Esophagus muscularis mucosa (tissue), 4 donors: ENCODE results near the gene SEC14L2. TPM values are rescaled to one million over a fixed set of nuclear protein-coding genes. Genes with fewer than 3 reads are reported as not detected.

Experiments
- DNase-seq: peaks from one replicate; pipeline ENCODE4 v3.0.0-alpha.2; 2017; ENCODE audit errors: extremely low spot score
- H3K27ac ChIP-seq, 4 donors: fragments of 200-600 bp; sonication (generic); replicated peaks in 1 of 4; 1 replicate in 3 of 4; 2 replicates in 1 of 4; pipeline ENCODE4 v1.5.1; 2016 to 2019; ENCODE audit warnings: mild to moderate bottlenecking in 1 of 4
- H3K27me3 ChIP-seq, 4 donors: fragments of 200-600 bp; sonication (generic); one replicate each; pipeline versions ENCODE4 v1.5.1 to v1.6.0; 2016 to 2019
- H3K36me3 ChIP-seq, 4 donors: fragments of 200-600 bp; sonication (generic); one replicate each; pipeline ENCODE4 v1.5.1; 2016 to 2019
- H3K4me1 ChIP-seq, 4 donors: fragments of 200-600 bp; sonication (generic); one replicate each; pipeline ENCODE4 v1.5.1; 2016 to 2019
- H3K4me3 ChIP-seq, 4 donors: fragments of 200-600 bp; sonication (generic); 1 replicate in 2 of 4; 2 replicates in 2 of 4; pipeline ENCODE4 v1.5.1; 2016 to 2019; ENCODE audit warnings: mild to moderate bottlenecking in 4 of 4, moderate library complexity in 1 of 4
- H3K9me3 ChIP-seq, 4 donors: fragments of 200-600 bp; sonication (generic); 1 replicate in 3 of 4; 2 replicates in 1 of 4; pipeline ENCODE4 v1.5.1; 2016 to 2019
- EP300 ChIP-seq: sonication (generic); formaldehyde crosslinking; IDR thresholded peaks from one replicate; pipeline ENCODE4 v1.6.1; 2017; ENCODE audit warnings: antibody characterized with exemption
- POLR2A ChIP-seq: fragments of 450-650 bp; IDR thresholded peaks from one replicate; pipeline ENCODE4 v1.6.1; 2017; ENCODE audit warnings: antibody characterized with exemption, moderate library complexity, mild to moderate bottlenecking, low read depth
- POLR2AphosphoS5 ChIP-seq, 2 donors: sonication (generic); formaldehyde crosslinking; IDR thresholded peaks; one replicate each; pipeline ENCODE4 v1.6.1; 2017; ENCODE audit warnings: antibody characterized with exemption in 2 of 2
- WGBS: methylation state at CpG from one replicate; pipeline ENCODE4 v1.1.5; 2018; 5-methylcytosine and 5-hydroxymethylcytosine counted together
- intact Hi-C: fragments of 100-400 bp; cut with DNase I; formaldehyde crosslinking; loops from one replicate; pipeline ENCODE4 v1.15.1; 2023
- total RNA-seq, 4 donors: library from RNA; depleted of rRNA; stranded (reverse); fragments of >200 nt; gene quantifications; one replicate each; pipeline versions ENCODE4 v1.1.0 to v1.2.1, GENCODE V29; 2016
- TF ChIP-seq, protein P1 (sequence below), 3 experiments: fragments of 200-600 bp in 2 of 3; fragments of 450-650 bp in 1 of 3; sonication (generic) in 2 of 3; IDR thresholded peaks; one replicate each; pipeline ENCODE4 v1.5.1; 2017 to 2019; ENCODE audit warnings: antibody characterized with exemption in 3 of 3, mild to moderate bottlenecking in 2 of 3, moderate library complexity in 1 of 3

The SEC14L2 gene
- total RNA-seq, 4 donors from 2014 or later = 3.3 to 16.7 (median 8.5) TPM

DNA sequence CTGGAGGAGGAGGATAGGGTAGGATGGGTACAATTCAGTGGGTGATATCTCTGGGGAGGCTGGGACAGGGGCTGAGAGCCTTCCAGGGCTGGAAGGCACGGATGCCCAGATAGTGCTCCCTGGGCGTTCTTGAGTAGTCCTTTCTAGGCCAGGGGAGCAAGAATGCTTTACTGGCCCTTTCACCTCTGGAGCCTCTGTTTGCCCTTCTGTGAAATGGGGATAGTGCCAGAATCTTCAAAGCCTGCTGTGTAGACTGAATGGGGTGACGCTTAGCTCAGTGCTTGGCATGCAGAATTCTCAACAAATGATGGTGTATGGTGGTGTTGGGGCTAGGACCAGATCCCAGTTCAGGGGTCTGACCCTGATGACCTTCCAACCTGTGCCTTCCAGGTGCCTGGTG lies 36.4 kb downstream of the SEC14L2 start:
- 83% methylated on average over 1 of the region's 3 CpGs for WGBS
- Histone ChIP-seq H3K4me1 (peaks cover 0 to 5% (median 0%) of the 10 kb centered on the region in 4 donors), H3K36me3 (no peaks in the 10 kb centered on the region), H3K27ac (no peak overlapping the region), H3K4me3 (no peak overlapping the region), H3K9me3 (no peaks in the 10 kb centered on the region), H3K27me3 (no peaks in the 10 kb centered on the region)
- intact Hi-C loops = no loop called here
- TF ChIP-seq POLR2AphosphoS5 (IDR thresholded peaks at IDR 0.05) = no peak
- TF ChIP-seq, protein P1, sequence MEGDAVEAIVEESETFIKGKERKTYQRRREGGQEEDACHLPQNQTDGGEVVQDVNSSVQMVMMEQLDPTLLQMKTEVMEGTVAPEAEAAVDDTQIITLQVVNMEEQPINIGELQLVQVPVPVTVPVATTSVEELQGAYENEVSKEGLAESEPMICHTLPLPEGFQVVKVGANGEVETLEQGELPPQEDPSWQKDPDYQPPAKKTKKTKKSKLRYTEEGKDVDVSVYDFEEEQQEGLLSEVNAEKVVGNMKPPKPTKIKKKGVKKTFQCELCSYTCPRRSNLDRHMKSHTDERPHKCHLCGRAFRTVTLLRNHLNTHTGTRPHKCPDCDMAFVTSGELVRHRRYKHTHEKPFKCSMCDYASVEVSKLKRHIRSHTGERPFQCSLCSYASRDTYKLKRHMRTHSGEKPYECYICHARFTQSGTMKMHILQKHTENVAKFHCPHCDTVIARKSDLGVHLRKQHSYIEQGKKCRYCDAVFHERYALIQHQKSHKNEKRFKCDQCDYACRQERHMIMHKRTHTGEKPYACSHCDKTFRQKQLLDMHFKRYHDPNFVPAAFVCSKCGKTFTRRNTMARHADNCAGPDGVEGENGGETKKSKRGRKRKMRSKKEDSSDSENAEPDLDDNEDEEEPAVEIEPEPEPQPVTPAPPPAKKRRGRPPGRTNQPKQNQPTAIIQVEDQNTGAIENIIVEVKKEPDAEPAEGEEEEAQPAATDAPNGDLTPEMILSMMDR (IDR thresholded peaks at IDR 0.05) = no peak
- TF ChIP-seq EP300 = no peak
- no peak for TF ChIP-seq POLR2A
- no peak for DNase-seq

DNA sequence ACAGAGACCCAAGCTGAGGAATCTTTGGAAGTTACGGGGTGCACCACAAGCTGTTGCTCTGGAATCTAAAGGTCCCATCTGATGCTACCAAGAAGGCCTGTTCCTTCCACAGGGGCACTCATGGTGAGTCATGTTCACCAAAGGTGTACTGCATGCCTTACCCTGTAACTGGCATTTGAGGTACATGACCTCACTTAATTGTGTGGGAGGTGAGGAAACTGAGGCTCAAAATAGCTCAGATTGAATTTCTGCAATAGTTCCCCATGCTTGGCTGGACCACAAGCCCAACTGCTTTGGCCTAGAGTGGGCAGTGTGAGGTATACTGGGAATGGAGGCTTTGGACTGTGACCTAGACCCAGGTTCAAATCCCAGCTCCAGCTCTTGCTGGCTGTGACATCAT lies 37.0 kb downstream of the SEC14L2 start:
- no peaks in the 10 kb centered on the region for H3K9me3 ChIP-seq
- TF ChIP-seq POLR2AphosphoS5 (IDR thresholded peaks at IDR 0.05) (no peak), POLR2A (no peak), EP300 (no peak)
- TF ChIP-seq, protein P1 (IDR thresholded peaks at IDR 0.05) = no peak
- peaks cover 0 to 5% (median 0%) of the 10 kb centered on the region in 4 donors for H3K4me1 ChIP-seq
- peaks cover 0 to 3% (median 0%) of the 10 kb centered on the region in 4 donors for H3K27me3 ChIP-seq
- H3K27ac ChIP-seq = no peak overlapping the region
- no peak for DNase-seq
- H3K36me3 ChIP-seq = no peaks in the 10 kb centered on the region
- intact Hi-C loops = no loop called here
- H3K4me3 ChIP-seq = no peak overlapping the region
- 100% methylated on average over 1 of the region's 1 CpG for WGBS

DNA sequence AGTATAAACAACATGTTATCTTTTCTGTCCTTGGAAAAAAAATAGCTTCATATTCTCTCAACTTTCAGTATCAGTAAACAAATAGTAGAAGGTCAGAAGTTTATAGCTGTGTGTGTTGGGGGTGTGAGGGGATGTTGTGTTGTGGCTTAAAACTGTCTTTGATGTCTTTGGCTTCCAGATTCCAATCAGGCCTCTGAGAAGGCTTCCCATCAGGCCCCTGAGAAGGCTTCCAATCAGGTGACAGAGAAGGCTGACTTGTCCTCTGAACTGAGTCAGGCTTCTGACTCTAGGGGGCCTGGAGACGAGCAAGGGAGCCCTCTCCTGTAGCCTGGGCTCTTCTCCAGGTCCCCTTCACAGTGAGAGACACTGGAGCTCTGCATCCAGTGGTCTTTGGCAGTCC lies 38.0 kb downstream of the SEC14L2 start:
- 100% methylated on average over 1 of the region's 1 CpG for WGBS
- intact Hi-C loops = no loop called here
- no peak overlapping the region for H3K4me3 ChIP-seq
- H3K27ac ChIP-seq = no peak overlapping the region
- H3K4me1 ChIP-seq = peaks cover 0 to 5% (median 0%) of the 10 kb centered on the region in 4 donors
- no peak for TF ChIP-seq EP300
- H3K27me3 ChIP-seq = peaks cover 0 to 13% (median 0%) of the 10 kb centered on the region in 4 donors
- H3K9me3 ChIP-seq = no peaks in the 10 kb centered on the region
- no peaks in the 10 kb centered on the region for H3K36me3 ChIP-seq
- DNase-seq = no peak

DNA sequence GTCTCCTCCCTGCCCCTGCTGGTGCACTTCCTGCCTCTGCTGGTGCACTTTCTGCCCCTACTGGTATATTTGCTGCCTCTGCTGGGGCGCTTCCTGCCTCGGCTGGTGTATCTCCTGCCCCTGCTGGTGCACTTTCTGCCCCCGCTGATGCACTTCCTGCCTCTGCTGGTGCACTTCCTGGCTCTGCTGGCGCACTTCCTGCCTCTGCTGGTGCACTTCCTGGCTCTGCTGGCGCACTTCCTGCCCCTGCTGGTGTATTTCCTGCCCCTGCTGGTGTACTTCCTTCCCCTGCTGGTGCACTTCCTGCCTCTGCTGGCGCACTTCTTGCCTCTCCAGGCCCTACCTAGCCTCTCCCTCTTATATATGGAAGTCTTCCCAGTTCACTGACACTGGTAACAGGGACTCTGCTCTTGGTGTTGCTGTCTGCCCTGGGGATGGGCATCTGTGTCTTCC lies 38.9 kb downstream of the SEC14L2 start:
- Histone ChIP-seq H3K27me3 (peaks cover 0 to 19% (median 0%) of the 10 kb centered on the region in 4 donors), H3K4me1 (peaks cover 0 to 5% (median 0%) of the 10 kb centered on the region in 4 donors), H3K9me3 (no peaks in the 10 kb centered on the region), H3K4me3 (no peak overlapping the region), H3K27ac (peak overlapping the region in 1 of 4 donors; percentile 42), H3K36me3 (no peaks in the 10 kb centered on the region)
- TF ChIP-seq EP300 = no peak
- TF ChIP-seq POLR2A = no peak
- TF ChIP-seq, protein P1 (IDR thresholded peaks at IDR 0.05) = no peak
- no peak for TF ChIP-seq POLR2AphosphoS5 (IDR thresholded peaks at IDR 0.05)
- intact Hi-C loops = no loop called here
- 65% methylated on average over 6 of the region's 6 CpGs for WGBS
- no peak for DNase-seq

DNA sequence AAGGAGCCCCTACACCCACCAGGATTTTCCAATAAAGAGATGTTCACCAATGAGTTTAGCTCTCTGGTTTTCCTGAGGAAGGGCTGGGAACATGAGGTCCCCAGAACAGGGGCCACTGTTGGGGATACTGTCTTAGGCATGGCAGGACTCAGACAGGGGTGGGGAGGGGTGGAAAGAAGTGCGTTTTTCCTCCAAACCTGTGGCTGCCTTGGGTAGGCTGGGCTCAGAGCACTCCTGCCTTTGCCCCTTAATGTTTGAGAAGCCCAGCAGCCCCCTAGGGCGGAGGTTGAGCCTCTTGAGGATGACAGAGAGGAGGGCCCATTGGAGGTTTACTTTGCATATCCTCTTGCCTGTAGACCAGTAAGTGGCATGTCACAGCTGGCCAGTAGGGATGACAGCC lies 39.4 kb downstream of the SEC14L2 start:
- intact Hi-C loops = no loop called here
- no peak for TF ChIP-seq POLR2A
- TF ChIP-seq, protein P1 (IDR thresholded peaks at IDR 0.05) = no peak
- TF ChIP-seq EP300 = no peak
- TF ChIP-seq POLR2AphosphoS5 (IDR thresholded peaks at IDR 0.05) = no peak
- WGBS = 60% methylated on average over 1 of the region's 2 CpGs
- Histone ChIP-seq H3K4me1 (peaks cover 0 to 5% (median 0%) of the 10 kb centered on the region in 4 donors), H3K27ac (peak overlapping the region in 1 of 4 donors; percentile 42), H3K9me3 (no peaks in the 10 kb centered on the region), H3K27me3 (peaks cover 0 to 19% (median 0%) of the 10 kb centered on the region in 4 donors), H3K36me3 (no peaks in the 10 kb centered on the region), H3K4me3 (no peak overlapping the region)
- no peak for DNase-seq
